Calu3 (cell line): ENCODE results near the gene CRTC1. TPM values are rescaled to one million over a fixed set of nuclear protein-coding genes. Genes with fewer than 3 reads are reported as not detected.

Experiments used
- BruUV-seq: library from RNA; stranded (reverse); fragments of 400-500 nt; replicated peaks from 2 replicates; lab custom pipeline; 2021; lab: Mats Ljungman, UMichigan
- CTCF ChIA-PET: fragments of 300-600 bp; sonication (Branson Sonifier 250); formaldehyde crosslinking; loops from one replicate; lab custom pipeline; 2022; ENCODE audit warnings: antibody characterized with exemption; lab: Charles Lee
- DNase-seq: peaks from one replicate; pipeline ENCODE4 v3.0.0; 2022
- H3K27ac Mint-ChIP-seq: one replicate; pipeline ENCODE4 v1.8.0; 2022; ENCODE audit warnings: mixed read lengths; ENCODE audit not compliant: unreplicated experiment
- H3K27me3 Mint-ChIP-seq: one replicate; pipeline ENCODE4 v1.8.0; 2022; ENCODE audit warnings: mixed read lengths; ENCODE audit not compliant: unreplicated experiment
- H3K36me3 Mint-ChIP-seq: one replicate; pipeline ENCODE4 v1.8.0; 2022; ENCODE audit warnings: mild to moderate bottlenecking, moderate library complexity, mixed read lengths; ENCODE audit not compliant: insufficient read depth, unreplicated experiment
- H3K4me1 Mint-ChIP-seq: one replicate; pipeline ENCODE4 v1.8.0; 2022; ENCODE audit warnings: mild to moderate bottlenecking, low read depth, mixed read lengths; ENCODE audit not compliant: unreplicated experiment
- H3K4me3 Mint-ChIP-seq: one replicate; pipeline ENCODE4 v1.8.0; 2022; ENCODE audit warnings: mild to moderate bottlenecking, low read depth, moderate library complexity, mixed read lengths; ENCODE audit not compliant: unreplicated experiment
- H3K9me3 Mint-ChIP-seq: one replicate; pipeline ENCODE4 v1.8.0; 2022; ENCODE audit warnings: low read depth, mixed read lengths; ENCODE audit not compliant: unreplicated experiment
- CTCF ChIP-seq: fragments of 200-600 bp; IDR thresholded peaks from one replicate; pipeline ENCODE4 v1.8.0; 2022; ENCODE audit warnings: antibody characterized with exemption; ENCODE audit not compliant: unreplicated experiment
- intact Hi-C: fragments of 100-400 bp; cut with micrococcal nuclease; formaldehyde crosslinking; loops from one replicate; pipeline ENCODE4 v1.10.0; 2022; ENCODE audit not compliant: unreplicated experiment
- total RNA-seq: library from RNA; stranded (reverse); gene quantifications from 2 replicates; pipeline ENCODE4 v1.2.3, GENCODE V29; 2022

CRTC1 gene
- total RNA-seq, 1 experiment from 2014 or later: 8.5 TPM

DNA sequence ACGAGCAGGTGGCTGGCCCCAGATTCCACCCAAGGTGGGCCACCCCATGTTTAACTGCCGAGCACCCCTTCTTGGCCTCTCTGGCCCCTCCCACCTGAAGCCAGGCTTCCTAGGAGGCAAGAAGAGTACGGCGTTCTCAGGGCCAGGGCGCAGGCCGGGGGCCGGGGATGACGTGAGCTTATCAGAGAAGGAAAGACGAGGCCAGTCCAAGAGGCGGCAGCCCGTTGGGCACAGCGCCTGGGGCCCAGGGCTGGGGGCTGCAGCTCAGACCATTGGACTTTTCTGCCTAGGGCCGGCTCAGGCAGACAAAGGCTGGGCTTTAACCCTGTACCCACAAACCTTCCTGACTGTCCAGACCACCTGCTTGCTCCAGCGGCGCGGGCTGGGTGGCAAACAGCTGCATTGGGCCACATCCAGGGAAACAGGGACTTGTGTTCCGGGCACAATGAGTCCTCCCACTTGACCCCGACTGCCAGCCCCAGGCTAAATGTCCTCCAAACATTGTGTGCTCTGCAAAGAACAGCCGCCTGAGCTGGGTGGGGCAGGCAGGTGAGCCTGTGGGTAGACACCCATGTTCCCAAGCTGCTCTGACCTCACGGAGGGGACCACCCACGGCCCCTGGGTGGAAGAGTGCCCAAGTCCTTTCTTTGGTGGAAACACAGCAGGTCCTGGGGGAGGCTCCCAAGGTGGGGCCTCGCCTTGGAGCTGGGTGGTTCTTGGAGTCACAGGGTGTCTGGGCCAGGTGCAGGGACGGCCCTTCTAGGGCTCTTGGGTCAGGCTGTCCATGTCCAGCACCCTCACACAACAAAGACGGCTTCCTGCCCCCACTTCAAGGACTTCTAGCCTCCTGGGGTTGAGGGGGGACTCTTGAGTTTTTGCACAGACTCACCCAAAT is 85.8 kb downstream of the CRTC1 start:
- no peaks in the 10 kb centered on the region for H3K9me3 Mint-ChIP-seq
- no peak overlapping the region for H3K27ac Mint-ChIP-seq
- intact Hi-C loops: no loop called here
- CTCF ChIA-PET: interaction anchor here (0.5 kb wide), 1 partner anchor 35 kb away, joined by 8 read pairs; no protein-coding TSS in a partner anchor
- peaks cover 4% of the 10 kb centered on the region for H3K36me3 Mint-ChIP-seq
- no peak for DNase-seq
- TF ChIP-seq CTCF: no peak
- H3K4me3 Mint-ChIP-seq: no peak overlapping the region
- no TSS peak for BruUV-seq
- no peaks in the 10 kb centered on the region for H3K27me3 Mint-ChIP-seq
- no peaks in the 10 kb centered on the region for H3K4me1 Mint-ChIP-seq

DNA sequence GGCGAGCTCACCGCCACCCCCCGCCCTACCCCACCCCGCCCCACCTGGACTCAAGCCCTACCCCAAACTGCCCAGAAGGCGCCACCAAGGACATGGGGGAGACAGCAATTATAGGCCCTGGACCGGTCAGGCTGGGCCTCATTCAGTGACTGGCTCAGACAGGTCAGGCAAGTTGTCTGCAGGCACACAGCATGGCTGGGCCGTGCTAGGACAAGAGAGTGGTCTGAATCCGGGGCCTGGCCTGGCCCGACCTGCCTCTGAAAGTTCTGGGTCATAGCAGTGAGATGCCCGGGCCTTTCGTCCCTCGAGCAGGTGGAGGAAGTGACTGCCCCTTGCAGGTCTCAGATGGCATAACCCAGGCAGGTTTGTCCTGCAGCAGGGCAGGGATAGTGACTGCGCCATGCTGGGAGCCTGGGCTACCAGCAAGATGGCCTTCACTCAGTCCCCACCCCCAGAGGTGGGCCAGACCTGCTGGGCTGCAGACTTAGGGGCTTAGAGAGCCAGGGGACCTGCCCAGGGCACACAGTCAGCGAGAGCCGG is 86.6 kb downstream of the CRTC1 start:
- CTCF ChIA-PET: no interaction called here
- H3K27ac Mint-ChIP-seq: no peak overlapping the region

GRCh38 chr19:18770663-18771327 is 87.3 kb downstream of the CRTC1 start:
- DNase-seq: no peak

More for the DNA sequence above, 86.6 kb downstream of the CRTC1 start:
- H3K9me3 Mint-ChIP-seq: no peaks in the 10 kb centered on the region
- H3K27me3 Mint-ChIP-seq: no peaks in the 10 kb centered on the region
- peaks cover 5% of the 10 kb centered on the region for H3K36me3 Mint-ChIP-seq
- no peaks in the 10 kb centered on the region for H3K4me1 Mint-ChIP-seq
- BruUV-seq: no TSS peak
- intact Hi-C loops: no loop called here
- DNase-seq: no peak
- no peak overlapping the region for H3K4me3 Mint-ChIP-seq
- no peak for TF ChIP-seq CTCF

More at GRCh38 chr19:18770663-18771327, 87.3 kb downstream of the CRTC1 start:
- intact Hi-C loops: no loop called here
- Mint-ChIP-seq H3K36me3 (peaks cover 5% of the 10 kb centered on the region), H3K27ac (no peak overlapping the region), H3K9me3 (no peaks in the 10 kb centered on the region), H3K27me3 (no peaks in the 10 kb centered on the region), H3K4me1 (no peaks in the 10 kb centered on the region), H3K4me3 (no peak overlapping the region)
- no peak for TF ChIP-seq CTCF
- CTCF ChIA-PET: no interaction called here
- no TSS peak for BruUV-seq
